Hematopoietic multipotent progenitor cell treated with erythropoietin and hydrocortisone succinate and interleukin-3 and kit ligand, for 17 days (in vitro differentiated cells): Measurements from ENCODE around the gene SST.

Experiments
- DNase-seq: peaks from one replicate; pipeline ENCODE4 v3.0.0-alpha.2; 2015; ENCODE audit warnings: low spot score

Gene SST

DNA sequence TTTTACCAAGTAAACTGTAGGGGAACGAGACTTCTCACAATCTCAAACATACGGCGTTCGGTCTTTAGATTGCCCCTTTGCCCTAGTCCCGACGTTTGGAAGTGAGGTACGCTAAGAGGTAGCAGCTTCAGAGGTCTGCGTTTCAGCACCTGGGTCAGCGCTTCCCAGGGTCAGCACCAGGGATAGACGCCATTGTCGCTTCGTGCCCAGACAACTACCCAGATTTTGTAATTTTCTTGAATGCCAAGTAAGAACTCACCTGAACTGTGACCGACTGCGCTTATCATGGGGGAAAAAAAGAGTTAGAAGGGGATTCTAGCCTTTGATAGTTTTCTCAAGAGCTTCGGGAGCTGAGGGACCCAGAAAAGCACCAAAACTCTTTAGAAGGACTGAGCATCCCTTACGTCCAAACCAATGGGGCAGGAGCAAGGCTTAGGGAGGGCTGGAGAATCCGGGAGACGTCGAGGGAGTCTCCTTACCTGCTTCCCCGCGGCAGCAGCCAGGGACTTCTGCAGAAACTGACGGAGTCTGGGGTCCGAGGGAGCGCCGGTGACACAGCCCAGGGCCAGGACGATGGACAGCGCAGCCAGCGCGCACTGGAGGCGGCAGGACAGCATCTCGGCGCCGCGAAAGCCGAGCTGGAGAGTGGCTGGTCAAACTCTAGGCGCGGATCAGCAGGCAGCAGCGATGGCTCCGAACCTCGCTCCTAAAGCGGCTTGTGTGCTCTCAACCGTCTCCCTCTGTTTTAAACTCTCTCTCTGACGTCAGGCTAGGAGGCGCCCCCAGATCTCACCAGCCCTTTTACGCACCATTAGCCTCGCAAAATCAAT is at the start of gene SST:
Gene SST (minus strand): TSS at position 720 of the 830 bp plus-strand sequence. CDS start 103 bp downstream, at position 617.
- no peak for DNase-seq

DNA sequence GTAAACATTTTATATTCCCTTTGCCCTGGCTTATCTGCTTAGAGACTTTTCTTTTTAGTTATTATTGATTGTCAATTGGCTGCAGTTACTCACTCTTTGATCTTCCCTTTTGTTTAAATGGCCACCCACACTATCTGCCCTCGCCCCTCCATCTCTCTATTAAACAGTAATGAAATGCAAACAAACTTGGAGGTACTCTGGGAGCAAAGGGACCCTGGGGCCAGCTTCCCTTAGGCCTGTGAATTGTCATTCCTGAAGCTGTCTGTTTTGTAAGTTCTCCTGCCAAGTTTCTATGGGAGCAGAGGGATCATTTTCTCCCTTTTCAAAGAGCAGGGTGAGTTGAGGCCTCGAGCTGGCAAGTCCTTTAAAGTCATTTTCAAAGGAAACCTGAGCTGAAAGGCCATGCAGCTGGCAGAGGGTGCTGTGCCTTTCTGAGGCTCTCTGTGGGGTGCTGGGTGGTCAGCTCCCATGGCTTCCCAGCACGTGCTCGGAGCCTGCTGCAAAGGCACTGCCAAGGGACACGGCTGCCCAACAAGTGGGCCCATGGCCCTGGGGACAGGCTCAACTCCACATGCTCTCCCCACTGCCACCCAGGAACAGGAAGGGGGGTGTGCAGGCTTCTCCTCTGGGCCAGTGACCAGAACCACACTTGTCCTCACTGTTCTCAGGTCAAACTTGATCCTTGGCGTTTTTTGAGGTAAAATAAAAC is 49.6 kb upstream of the SST start:
- no peak for DNase-seq

DNA sequence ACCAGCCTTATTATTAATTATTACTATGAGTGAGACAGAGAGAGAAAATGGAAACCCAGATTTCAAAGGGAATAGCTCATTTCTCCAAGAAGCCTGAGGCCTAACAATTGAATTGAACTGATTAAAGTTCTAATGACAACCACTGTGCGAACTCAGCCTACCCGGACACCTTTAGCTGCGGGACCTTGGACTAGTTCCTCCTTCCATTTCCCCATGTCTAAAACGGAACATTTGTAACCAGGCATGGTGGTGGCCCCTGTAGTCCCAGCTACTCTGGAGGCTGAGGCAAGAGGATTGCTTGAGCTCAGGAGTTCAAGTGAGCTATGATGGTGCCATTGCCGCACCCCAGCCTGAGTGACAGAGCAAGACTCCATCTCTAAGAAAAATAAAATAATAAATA is 48.6 kb upstream of the SST start:
- DNase-seq = no peak

DNA sequence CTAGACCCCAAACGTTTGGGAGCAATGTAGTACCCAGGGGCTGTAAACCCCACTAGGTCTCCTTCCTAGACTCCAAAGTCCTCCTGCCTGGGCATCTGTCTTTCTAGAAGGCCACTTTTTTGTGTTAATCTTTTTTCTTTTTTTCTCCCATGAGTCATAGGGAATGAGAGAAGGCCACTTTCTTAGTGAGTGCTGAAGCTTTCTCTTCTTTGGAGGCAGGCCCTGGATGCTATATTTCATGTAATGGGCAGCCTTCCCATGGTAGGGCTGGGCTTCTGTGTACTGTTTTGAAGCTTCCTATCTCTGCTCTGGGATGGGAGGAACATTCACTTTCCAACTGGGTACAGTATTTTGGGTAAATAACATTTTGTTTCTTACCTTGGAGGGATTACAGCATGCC is 47.4 kb upstream of the SST start:
- no peak for DNase-seq

DNA sequence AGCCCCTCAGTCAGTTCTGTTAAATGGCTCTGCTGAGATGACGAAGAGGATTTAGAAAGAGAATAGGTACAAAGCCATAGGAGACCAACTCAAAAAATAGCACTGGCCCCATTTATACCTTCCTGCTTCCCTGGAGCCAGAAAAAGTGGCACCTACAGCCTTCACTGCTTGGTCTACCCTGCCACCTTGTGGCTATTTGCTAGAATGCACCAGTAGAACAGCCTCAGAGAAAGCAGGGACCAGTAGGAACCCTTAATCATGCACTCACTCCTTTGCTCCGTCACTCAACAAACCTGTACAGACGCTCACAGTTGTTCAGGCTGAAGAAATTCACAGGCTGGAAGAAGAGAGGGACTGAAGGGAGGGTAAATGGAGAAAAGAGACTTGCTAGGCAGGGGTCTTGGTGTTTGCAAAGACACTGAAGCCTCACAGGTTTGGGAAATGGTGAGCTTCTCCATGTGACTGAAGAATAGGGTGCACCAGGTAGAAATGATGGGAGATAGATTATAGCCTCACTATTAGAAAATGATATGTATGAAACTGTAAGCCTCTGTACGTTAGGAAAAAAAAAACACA is 44.3 kb upstream of the SST start:
- peak; percentile 79 for DNase-seq

DNA sequence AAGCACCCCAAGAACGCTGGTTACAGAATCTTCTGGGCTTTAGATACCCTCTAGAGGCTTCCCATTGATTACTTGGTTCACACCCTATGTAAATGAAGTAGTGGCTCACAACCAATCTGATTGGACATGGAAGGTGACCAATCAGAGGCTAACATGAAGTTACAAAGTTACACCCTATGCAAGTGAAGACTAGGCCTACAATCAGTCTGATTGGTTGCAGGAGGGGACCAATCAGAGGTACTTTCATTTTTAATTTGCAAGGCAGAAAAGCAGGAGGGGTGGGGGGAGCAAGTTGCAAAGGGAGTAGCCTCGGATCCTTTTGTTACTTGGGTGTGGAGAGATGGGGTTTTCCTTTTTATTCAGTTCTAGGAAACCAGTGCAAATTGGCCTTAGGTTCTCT is 43.3 kb upstream of the SST start:
- peak; percentile 37 for DNase-seq

DNA sequence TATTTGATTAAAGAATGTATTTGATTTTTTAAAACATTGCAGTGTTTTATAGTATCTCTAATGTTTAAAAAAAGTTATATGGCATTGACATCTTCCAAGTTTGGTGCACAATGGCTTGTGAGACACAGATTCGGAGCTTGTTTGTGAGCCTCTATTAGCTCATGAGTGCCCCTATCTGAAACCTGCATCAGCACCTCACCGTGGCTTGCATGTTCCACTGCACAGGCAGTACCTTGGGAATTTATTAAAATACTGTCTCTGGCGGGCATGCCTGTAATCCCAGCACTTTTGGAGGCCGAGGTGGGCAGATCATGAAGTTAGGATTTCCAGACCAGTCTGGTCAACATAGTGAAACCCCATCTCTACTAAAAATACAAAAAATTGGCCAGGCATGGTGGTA is 39.0 kb upstream of the SST start:
- no peak for DNase-seq

DNA sequence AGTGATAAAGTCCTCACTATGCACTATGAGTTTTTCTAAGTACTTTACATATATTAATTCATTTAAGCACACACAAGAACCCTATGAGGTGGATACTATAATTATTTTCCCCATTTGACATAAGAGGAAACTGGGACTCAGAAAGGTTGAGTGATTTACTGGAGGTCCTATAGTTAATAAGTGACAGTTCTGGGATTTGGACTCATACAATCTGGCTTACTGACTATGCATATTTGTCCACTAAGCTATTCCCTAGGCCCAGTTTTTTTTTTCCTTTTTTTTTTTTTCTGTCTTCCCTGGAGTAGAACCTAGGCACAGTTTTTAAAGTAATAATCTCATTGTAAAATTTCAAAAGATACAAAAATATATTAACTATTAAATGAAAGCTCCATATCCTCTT is 38.5 kb upstream of the SST start:
- DNase-seq = no peak

DNA sequence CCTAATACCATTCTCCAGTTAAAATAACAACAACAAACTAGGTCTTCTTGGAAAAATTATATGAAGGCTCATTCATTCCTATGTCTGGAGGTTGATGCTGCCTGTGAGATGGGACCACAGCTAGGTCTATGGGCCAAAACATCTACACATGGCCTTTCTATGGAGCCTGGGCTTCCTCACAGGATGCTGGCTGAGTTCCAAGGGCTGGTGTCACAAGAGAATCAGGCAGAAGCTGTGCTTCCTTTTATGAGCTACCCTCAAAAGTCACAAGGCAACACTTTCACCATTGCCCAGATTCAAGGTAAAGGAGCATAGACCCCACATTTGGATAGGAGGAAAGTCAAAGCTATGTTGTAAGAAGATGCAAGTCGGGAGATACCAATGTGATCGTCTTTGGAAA is 36.8 kb upstream of the SST start:
- DNase-seq = no peak

DNA sequence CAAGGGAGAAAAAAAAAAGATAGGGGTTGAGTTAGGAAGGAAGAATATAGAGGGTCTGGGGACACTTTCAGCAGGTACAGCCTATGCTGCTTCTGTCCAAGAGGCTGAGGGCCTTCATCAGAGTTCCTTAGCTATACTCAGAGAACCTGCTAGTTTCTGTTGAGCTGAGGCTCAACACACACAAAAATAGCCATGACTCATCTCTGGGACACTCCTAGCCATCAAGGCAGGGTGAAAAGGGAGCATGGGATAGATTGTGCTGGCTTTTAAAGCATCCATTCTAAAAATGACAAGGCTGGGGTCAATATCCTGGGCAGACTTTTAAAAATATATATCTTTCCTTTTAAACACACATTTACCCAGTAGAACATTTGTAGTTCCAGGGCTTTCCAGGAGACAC is 35.0 kb upstream of the SST start:
- DNase-seq = no peak

DNA sequence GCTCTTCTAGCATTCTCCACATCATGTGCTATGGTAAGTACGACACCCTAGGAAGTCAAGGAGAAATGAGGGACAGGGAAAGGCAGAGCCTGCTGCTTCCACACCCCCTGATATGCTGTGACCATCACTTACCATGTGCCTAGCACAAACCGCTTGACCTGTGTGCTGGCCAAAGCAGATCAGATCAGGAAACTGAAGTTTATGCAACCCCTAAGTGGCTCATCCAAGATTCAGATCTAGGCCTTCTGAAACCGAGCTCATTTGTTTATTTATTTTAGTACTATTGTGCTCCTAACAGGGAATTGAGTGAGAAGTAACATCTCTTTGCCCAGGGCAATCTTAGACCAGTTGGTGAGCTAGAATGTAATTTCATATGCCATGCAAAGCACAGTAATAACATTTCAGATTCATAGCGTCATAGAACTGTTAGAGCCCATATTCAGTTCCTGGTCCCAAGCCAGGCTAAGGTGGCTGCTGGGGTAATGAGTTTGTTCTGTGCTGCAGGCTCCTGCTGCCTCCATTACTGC is 32.4 kb upstream of the SST start, which contains the start of gene RTP2:
Gene RTP2 (minus strand): TSS at position 51 of the 527 bp plus-strand sequence. CDS start 429 bp downstream, outside the sequence.
- no peak for DNase-seq

DNA sequence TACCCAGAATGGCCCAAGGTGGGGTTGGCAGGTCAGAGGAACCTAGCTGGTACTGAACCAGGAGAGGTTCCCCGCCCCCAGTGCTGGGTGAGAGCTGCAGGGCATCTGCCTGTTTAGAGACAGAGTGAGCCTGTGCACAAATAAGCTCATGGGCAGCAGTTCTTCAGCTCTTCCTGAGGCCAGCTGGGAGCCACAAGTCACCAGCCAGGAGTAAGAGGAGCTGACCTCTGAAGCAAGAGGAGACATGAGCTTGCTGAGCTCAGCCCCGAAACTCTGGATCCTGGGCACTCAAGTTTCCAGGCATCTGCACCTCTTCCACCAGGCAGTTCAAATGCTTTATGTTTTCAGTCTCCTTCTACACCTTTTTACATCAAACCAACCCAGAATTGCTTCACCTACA is 30.1 kb upstream of the SST start:
- DNase-seq = no peak

DNA sequence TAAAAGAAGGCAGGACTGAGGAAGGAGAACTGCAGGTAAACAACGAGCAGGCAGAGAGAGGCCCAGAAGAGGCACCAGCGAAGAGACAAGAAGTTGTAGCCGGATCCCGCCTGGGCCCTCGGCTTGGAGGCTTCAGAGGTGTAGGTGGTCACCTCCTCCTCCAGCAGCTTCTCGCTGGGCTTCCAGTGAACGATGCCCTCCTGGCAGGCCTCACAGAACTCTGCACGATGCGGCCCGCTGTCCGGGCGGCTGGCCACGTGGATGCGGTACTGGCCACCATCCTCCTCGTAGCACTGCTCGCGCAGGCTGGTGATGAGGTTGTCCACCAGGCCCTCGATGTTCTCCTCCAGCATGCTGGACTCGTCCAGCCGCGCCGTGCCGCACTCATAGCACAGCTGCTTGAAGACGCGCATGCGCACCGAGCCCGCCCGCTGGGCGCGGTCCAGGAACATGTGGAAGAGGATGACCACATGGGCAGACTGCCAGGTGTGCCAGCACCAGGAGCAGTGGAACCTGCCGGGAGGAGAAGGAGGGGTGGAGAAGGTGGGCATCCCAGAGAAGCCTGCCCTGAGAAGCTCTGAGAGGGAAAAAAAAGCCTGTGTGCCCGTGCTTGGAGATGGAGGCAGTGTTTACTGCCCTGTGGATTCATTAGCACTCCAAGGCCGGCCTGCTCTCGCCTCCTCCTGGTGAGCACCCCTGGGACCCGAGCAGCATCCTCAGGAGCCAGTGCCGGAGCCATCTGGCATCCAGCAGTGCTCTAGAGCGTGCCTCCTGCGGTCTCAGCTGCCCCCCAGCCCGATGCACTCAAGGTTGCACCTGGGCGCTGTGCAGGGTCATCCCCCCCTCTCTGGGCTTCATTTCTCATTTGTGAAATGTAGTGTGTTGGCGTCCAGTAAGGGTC is 28.6 kb upstream of the SST start:
- no peak for DNase-seq

DNA sequence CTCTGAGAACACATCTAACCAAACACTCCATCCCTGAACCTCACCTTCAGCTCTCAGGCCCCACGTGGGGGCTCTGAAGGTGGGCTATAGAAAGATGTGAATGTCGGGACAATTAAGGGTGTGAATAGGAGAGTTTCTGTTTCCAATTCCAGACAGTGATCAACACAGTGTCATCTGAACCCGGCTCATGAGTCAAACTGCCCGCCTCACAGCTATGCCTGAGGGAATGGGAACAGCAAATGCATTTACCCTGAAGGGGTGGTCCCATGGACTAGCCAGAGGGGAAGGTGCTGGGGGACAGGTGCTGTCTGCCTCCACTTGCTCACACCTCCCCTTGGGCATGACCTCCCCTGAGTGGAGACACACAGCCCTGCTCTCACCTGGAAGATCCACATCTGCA is 25.8 kb upstream of the SST start:
- DNase-seq = no peak

DNA sequence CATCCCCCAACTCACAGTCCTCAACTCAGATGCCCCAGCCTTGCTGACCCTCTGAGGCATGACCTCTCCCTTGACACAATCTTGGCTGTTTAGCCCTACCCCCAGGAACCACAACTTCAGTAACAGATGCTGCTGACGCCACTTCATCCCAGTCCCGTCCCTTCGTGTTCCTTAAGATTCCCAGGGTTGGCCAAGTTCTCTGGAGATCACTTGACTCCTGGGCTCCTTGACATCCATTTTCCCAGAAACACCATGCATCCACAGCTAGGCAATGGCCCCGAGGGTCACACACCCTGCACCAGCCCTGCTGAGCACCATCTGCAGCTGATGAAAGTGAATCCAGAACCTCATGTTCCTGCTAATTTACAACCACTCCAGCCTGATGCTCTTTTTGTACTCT is 25.3 kb upstream of the SST start:
- no peak for DNase-seq

DNA sequence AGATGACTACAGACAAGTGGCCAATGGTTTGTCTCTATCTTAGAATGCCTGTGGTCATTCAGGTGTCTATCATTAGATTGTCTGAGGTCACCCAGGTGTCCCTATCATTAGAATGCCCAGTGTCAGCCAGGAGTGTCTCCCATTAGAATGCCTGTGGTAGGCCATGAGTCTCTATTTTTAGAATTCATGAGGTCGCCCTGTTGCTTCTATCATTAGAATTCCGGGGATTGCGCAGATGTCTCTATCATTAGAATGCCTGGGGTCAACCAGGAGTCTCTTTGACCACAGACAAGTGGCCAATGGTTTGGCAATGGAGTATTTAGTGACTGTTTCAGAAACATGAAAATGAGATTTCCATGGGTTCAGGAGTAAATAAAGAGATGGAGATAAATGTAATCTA is 24.6 kb upstream of the SST start:
- no peak for DNase-seq

DNA sequence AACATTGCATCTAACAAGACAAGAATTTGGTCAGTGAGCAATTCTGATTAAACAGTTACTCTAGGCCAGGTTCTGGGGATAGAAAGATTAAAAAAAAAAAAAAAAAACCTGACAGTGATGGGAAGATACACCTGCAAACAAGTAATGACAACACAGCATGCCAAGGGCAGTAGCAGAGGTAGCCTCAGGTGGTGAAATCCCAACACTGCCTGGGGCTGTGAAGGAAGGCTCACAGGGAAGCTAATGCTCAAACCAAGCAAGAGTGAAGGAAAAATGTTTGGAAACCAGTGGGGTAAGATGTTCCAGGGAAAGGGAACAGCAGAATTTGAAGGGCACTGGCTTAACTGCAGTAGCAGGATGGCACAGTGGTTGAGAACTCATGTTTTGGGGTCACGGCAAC is 23.2 kb upstream of the SST start:
- no peak for DNase-seq

DNA sequence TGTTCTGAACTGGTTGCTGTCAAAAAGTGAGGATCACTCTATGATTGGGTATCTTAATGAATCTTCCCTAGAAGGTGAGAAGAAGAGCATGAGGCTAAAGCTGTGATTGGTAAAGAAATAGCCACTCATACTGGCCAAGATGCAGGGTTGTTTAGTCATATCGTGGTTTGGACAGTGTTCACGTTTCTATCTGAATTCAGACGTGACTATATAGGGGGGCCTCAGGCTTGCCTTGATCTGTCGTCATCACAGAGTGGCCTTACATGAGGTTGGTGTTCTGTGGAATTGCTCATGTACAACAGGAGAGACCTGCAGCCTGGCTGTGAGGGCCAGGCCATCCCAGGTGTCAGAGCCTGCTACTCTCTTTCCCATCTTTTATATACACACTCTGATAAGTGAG is 19.8 kb upstream of the SST start:
- no peak for DNase-seq

DNA sequence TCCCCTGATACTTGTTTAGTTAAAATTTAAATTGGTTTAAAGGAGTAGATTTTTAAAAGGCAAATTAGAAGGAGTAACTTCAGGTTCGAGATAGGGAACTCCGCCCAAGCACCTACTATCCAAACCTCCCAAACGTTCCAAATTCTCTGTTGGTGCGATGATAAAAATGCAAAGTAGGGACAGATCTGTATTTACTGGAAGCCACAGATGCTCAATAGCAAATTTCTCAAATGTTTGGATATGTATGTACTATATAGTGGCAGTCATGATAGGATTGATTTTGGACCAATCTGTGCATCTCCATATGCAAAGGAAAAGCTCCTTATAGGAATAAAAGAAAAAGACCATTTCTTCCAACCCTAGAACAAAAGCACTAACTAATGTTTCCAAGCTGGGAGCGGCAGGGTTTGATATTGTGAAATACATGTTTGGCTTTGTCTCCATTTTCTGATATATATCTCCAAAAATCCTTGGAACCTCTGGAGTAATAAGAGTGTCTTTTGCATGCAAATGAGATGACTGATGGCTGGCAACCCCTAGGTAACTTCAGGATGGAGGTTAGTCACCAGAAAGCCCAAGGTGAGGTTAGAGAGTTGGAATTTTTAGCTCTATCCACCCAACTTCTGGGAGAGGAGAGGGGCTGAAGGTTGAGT is 16.6 kb upstream of the SST start:
- DNase-seq = no peak

DNA sequence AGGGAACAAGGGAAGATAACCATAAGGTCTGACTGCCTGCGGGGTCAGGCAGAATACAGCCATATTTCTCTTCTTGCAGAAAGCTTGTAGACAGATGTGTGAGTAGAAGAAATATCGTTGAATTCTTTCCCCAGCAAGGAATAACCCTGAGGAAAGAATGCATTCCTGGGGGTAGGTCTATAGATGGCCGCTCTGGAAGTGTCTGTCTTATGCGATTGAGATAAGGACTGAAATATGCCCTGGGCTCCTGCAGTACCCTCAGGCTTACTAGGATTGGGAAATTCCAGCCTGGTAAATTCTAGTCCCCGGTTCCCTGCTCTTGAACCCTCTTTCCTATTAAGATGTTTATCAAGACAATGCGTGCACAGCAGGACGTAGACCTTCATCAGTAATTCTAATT is 15.8 kb upstream of the SST start:
- DNase-seq = no peak

DNA sequence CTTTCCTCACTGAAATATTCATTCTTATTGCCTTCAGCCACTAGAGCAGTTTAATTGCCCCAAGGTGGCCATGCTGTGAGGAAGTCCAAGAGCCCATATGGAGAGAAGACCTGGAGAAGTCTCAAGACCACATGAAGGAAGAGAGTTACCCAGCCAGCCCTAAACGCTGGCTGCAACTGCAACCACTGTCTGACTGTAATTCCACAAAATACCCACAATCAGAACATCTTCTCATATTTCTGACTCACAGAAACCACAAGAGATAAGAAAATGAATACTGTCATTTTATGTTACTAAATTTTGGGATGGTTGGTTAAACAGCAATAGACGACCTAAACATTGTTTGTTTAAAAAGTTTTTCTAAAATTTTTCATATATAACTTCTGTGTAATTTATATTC is 14.7 kb upstream of the SST start:
- no peak for DNase-seq
